ENCODE results near the gene CD59. TPM values are rescaled to one million over a fixed set of nuclear protein-coding genes. Genes with fewer than 3 reads are reported as not detected.

Gene CD59
- total RNA-seq, 1 experiment from 2014 or later, result 170 TPM

GRCh38 chr11:33674035-33674814 is 62.0 kb downstream of the CD59 start:
- Histone ChIP-seq H3K79me2 (ENCODE audit: low read length) (no peaks in the 10 kb centered on the region), H3K27me3 (ENCODE audit: low read length) (no peaks in the 10 kb centered on the region), H3K9me3 (ENCODE audit: low read length) (no peaks in the 10 kb centered on the region), H2AFZ (ENCODE audit: low read length) (no peak overlapping the region), H3K36me3 (ENCODE audit: low read depth, low read length) (no peaks in the 10 kb centered on the region), H3K4me3 (ENCODE audit: low read length) (no peak overlapping the region), H3K4me1 (ENCODE audit: insufficient read depth, low read length) (peaks cover 6% of the 10 kb centered on the region; the same call in 1 of the 2 replicates), H3K27ac (ENCODE audit: low read length) (no peak overlapping the region), H3F3A (ENCODE audit: low read length, unreplicated experiment) (no peaks in the 10 kb centered on the region), H3K4me2 (ENCODE audit: low read length) (no peak overlapping the region), H3K9ac (ENCODE audit: low read length) (no peak overlapping the region), H3K9me2 (replicated peaks; ENCODE audit: low read length) (no peaks in the 10 kb centered on the region), H4K20me1 (ENCODE audit: low read length) (no peaks in the 10 kb centered on the region)
- BruUV-seq (replicated peaks), result no TSS peak
- no peak for TF ChIP-seq EZH2phosphoT487 (IDR thresholded peaks at IDR 0.05; ENCODE audit: borderline replicate concordance, low read length)
- TF ChIP-seq, protein P1, sequence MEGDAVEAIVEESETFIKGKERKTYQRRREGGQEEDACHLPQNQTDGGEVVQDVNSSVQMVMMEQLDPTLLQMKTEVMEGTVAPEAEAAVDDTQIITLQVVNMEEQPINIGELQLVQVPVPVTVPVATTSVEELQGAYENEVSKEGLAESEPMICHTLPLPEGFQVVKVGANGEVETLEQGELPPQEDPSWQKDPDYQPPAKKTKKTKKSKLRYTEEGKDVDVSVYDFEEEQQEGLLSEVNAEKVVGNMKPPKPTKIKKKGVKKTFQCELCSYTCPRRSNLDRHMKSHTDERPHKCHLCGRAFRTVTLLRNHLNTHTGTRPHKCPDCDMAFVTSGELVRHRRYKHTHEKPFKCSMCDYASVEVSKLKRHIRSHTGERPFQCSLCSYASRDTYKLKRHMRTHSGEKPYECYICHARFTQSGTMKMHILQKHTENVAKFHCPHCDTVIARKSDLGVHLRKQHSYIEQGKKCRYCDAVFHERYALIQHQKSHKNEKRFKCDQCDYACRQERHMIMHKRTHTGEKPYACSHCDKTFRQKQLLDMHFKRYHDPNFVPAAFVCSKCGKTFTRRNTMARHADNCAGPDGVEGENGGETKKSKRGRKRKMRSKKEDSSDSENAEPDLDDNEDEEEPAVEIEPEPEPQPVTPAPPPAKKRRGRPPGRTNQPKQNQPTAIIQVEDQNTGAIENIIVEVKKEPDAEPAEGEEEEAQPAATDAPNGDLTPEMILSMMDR (conservative IDR thresholded peaks at IDR 0.05; ENCODE audit: low read depth, low read length), result no peak
- no peak for TF ChIP-seq EZH2 (IDR thresholded peaks at IDR 0.05; ENCODE audit: low read length, unreplicated experiment)
- ATAC-seq, result no peak
- ChIA-PET POLR2A (ENCODE audit: unreplicated experiment) (no interaction called here), CTCF (no interaction called here)
- no peak for DNase-seq
- intact Hi-C loops (cut with micrococcal nuclease), result no loop called here

GRCh38 chr11:33672273-33672672 is 64.0 kb downstream of the CD59 start:
- Histone ChIP-seq H3K4me2 (ENCODE audit: low read length) (no peak overlapping the region), H2AFZ (ENCODE audit: low read length) (no peak overlapping the region), H3K27me3 (ENCODE audit: low read length) (no peaks in the 10 kb centered on the region), H3K9me3 (ENCODE audit: low read length) (no peaks in the 10 kb centered on the region), H3K79me2 (ENCODE audit: low read length) (no peaks in the 10 kb centered on the region), H3K27ac (ENCODE audit: low read length) (no peak overlapping the region), H3K4me3 (ENCODE audit: low read length) (no peak overlapping the region), H3K4me1 (ENCODE audit: insufficient read depth, low read length) (peaks cover 6% of the 10 kb centered on the region; the same call in 1 of the 2 replicates), H3K9me2 (replicated peaks; ENCODE audit: low read length) (no peaks in the 10 kb centered on the region), H3K9ac (ENCODE audit: low read length) (no peak overlapping the region), H4K20me1 (ENCODE audit: low read length) (no peaks in the 10 kb centered on the region), H3F3A (ENCODE audit: low read length, unreplicated experiment) (no peaks in the 10 kb centered on the region), H3K36me3 (ENCODE audit: low read depth, low read length) (no peaks in the 10 kb centered on the region)
- CTCF ChIA-PET, result no interaction called here
- no peak for ATAC-seq
- no peak for DNase-seq
- TF ChIP-seq EZH2 (IDR thresholded peaks at IDR 0.05; ENCODE audit: low read length, unreplicated experiment), result no peak
- no TSS peak for BruUV-seq (replicated peaks)
- POLR2A ChIA-PET (ENCODE audit: unreplicated experiment), result no interaction called here
- intact Hi-C loops (cut with micrococcal nuclease), result no loop called here

DNA sequence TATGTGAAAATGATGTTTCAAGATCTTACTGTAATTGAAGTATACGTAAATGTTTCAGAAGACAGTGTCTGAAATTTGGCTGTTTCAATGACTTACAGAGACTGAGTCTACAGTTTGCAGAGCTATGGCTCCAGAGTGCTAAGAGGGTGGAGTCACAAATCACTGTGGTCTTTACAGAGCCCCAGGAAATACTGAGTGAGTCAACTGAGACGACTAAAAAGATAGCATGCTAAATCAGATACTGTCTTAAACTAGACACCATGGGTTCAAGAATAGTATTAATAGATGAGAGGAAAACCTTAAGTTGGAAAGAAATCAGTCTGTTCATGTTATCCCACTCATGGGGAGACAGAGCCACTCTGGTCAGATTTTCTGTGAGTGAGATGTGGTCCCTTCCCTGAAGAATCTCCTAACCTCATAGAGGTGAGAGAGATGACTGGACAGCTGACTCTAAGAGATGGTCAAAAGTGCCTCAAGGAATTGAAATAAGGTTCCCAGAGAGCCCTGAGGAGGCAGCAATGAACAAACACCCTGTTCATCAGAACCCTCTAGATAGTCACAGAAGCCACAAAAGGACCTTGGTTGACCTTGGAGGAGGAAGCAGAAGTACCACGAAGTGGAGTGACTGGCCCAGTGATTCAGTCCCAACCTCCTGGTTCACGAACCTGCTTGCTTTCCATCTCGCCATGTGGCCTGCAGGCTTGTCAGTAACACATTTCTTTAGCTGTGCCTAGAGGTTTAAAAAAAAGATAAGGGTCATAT is 65.8 kb downstream of the CD59 start:
- no peak overlapping the region for H3K4me2 ChIP-seq (ENCODE audit: low read length)
- H3K27ac ChIP-seq (ENCODE audit: low read length), result no peak overlapping the region
- H3K36me3 ChIP-seq (ENCODE audit: low read depth, low read length), result no peaks in the 10 kb centered on the region
- no peak overlapping the region for H3K9ac ChIP-seq (ENCODE audit: low read length)
- H3K4me3 ChIP-seq (ENCODE audit: low read length), result no peak overlapping the region
- no peaks in the 10 kb centered on the region for H3K27me3 ChIP-seq (ENCODE audit: low read length)
- H2AFZ ChIP-seq (ENCODE audit: low read length), result no peak overlapping the region
- ChIA-PET CTCF (no interaction called here), POLR2A (ENCODE audit: unreplicated experiment) (no interaction called here)
- H3F3A ChIP-seq (ENCODE audit: low read length, unreplicated experiment), result no peaks in the 10 kb centered on the region
- H4K20me1 ChIP-seq (ENCODE audit: low read length), result no peaks in the 10 kb centered on the region
- peaks cover 6% of the 10 kb centered on the region; the same call in 1 of the 2 replicates for H3K4me1 ChIP-seq (ENCODE audit: insufficient read depth, low read length)
- ATAC-seq, result no peak
- H3K9me3 ChIP-seq (ENCODE audit: low read length), result no peaks in the 10 kb centered on the region
- H3K9me2 ChIP-seq (replicated peaks; ENCODE audit: low read length), result no peaks in the 10 kb centered on the region
- no peaks in the 10 kb centered on the region for H3K79me2 ChIP-seq (ENCODE audit: low read length)
- BruUV-seq (replicated peaks), result no TSS peak
- TF ChIP-seq EZH2phosphoT487 (IDR thresholded peaks at IDR 0.05; ENCODE audit: borderline replicate concordance, low read length), result no peak
- TF ChIP-seq, protein P1 (conservative IDR thresholded peaks at IDR 0.05; ENCODE audit: low read depth, low read length), result no peak
- no peak for TF ChIP-seq EZH2 (IDR thresholded peaks at IDR 0.05; ENCODE audit: low read length, unreplicated experiment)
- peak; percentile 33 for DNase-seq
- intact Hi-C loops (cut with micrococcal nuclease), result no loop called here

Data from PC-3 (cell line).